ENCODE results near the gene TRIAP1.

TRIAP1 gene

GRCh38 chr12:120470150-120470784 lies 24.1 kb upstream of the TRIAP1 start:
- Histone ChIP-seq H3K27me3 (replicated peaks) (no peaks in the 10 kb centered on the region), H3K27ac (peak overlapping the region; percentile 76), H3K4me3 (ENCODE audit: low read depth, low read length) (peak overlapping the region; percentile 91), H3K36me3 (replicated peaks) (peaks cover 18% of the 10 kb centered on the region)
- in situ Hi-C loops (cut with HindIII; ENCODE audit: low pct_ligation_motif_present, low sequenced_read_pairs) = no loop called here
- TF ChIP-seq CTCF (IDR thresholded peaks at IDR 0.05; ENCODE audit: low read depth, low read length, missing control alignments) = no peak
- DNase-seq = no peak

DNA sequence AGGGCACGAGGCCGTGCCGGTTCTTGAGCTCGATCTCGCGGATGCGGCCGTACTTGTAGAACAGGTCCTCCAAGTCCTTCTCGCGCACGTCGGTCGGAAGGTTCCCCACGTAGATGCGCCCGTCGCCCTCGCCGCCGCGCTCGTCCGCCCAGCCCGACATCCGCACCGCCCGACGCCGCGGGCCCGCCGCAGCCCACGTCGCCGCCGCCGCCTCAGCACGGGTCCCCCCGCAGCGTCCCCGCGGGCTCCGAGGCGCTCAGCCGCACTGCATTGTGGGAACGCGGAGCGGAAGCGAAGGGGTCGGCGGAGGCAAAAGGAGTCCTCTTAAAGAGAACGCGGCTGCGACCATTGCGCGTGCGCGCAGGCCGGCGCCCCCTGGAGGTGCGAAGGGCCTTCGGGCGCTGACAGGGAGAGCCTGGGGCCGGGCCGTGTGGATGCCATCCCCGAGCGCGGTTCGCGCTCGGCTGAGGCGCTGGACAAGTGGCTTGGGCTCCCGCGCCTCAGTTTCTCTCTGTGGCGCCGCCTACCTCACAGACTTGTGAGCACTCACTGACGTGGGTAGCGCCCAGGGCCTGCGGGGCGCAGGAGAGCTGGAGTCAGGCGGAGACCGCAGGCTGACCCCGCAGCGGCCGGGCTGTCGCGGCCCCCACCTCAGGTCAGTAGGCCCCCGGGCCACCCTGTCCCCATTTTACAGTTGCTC lies 23.4 kb upstream of the TRIAP1 start, which contains the start of gene SRSF9:
Gene SRSF9, minus strand, starts transcription at position 299 of the 700 bp plus-strand sequence. Its CDS starts 139 bp downstream, at position 160.
- in situ Hi-C loops (cut with HindIII; ENCODE audit: low pct_ligation_motif_present, low sequenced_read_pairs) = no loop called here
- peak; percentile 86 for TF ChIP-seq CTCF (IDR thresholded peaks at IDR 0.05; ENCODE audit: low read depth, low read length, missing control alignments)
- peak; percentile 90 for DNase-seq
- Histone ChIP-seq H3K27me3 (replicated peaks) (no peaks in the 10 kb centered on the region), H3K36me3 (replicated peaks) (peaks cover 25% of the 10 kb centered on the region), H3K27ac (peak within 1 kb of the TSS; percentile 76), H3K4me3 (ENCODE audit: low read depth, low read length) (peak within 1 kb of the TSS; percentile 91)

DNA sequence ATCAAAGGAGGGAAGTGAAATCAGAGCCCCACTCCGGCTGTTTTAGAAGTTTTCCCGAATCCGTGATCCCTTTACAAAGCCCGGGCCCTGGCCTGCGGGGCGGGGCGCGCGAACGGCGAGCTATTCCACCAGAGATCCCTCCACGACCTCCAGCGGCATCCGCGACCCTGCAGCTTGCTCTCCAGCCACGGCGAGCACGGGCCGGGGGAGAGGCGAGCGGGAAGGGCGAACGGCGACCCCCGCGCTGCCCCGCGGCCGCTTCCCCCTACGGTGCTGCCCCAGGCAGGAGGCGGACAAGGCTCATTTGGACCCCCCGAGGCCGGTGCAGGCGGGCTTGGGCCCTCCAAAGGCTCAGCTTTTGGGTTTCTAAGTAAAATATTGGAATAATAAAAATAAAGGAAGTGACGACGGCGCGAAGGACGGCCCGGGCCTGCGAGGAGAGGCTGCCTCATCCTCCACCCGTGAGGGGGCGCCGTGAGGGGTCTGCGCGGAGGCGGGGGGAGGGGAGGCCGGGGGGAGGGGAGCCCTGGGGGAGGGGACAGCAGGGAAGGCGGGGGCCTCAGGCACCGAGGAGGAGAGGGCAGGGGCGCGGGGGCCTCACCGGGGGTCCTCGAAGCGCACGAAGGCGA lies 22.8 kb upstream of the TRIAP1 start:
- DNase-seq = peak; percentile 10
- H3K4me3 ChIP-seq (ENCODE audit: low read depth, low read length) = peak overlapping the region; percentile 91
- TF ChIP-seq CTCF (IDR thresholded peaks at IDR 0.05; ENCODE audit: low read depth, low read length, missing control alignments) = no peak
- peak overlapping the region; percentile 76 for H3K27ac ChIP-seq
- in situ Hi-C loops (cut with HindIII; ENCODE audit: low pct_ligation_motif_present, low sequenced_read_pairs) = no loop called here
- H3K36me3 ChIP-seq (replicated peaks) = peaks cover 31% of the 10 kb centered on the region
- H3K27me3 ChIP-seq (replicated peaks) = no peaks in the 10 kb centered on the region

DNA sequence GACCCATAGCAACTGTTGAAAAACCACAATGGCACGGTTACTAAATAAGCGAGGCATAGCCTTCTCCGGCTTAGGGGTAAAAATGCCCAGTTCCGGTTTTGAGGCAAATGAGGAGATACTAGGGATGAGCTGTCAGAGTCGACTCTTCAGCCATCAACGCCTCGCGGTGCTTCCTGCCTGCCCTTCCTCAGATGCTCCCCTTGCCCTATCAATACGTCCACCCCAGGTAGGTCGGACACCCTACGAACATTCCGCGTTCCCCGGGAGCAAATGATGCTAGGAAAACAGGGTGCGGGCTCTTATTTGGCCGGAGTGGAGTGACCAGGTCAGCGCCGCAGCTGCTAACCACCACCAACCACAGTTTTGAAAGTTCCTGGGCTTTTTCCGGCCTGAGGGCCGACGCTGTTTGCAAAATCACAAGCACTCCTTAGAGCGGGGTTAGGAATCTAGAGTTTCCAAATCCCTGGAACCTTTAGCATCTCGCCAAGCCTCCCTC lies 22.2 kb upstream of the TRIAP1 start:
- peak; percentile 27 for DNase-seq
- Histone ChIP-seq H3K36me3 (replicated peaks) (peaks cover 37% of the 10 kb centered on the region), H3K4me3 (ENCODE audit: low read depth, low read length) (peak overlapping the region; percentile 91), H3K27ac (peak overlapping the region; percentile 76), H3K27me3 (replicated peaks) (no peaks in the 10 kb centered on the region)
- TF ChIP-seq CTCF (IDR thresholded peaks at IDR 0.05; ENCODE audit: low read depth, low read length, missing control alignments) = no peak
- in situ Hi-C loops (cut with HindIII; ENCODE audit: low pct_ligation_motif_present, low sequenced_read_pairs) = no loop called here

GRCh38 chr12:120467439-120467838 lies 21.3 kb upstream of the TRIAP1 start:
- Histone ChIP-seq H3K4me3 (ENCODE audit: low read depth, low read length) (no peak overlapping the region), H3K27ac (no peak overlapping the region), H3K36me3 (replicated peaks) (peaks cover 46% of the 10 kb centered on the region), H3K27me3 (replicated peaks) (no peaks in the 10 kb centered on the region)
- no peak for DNase-seq
- TF ChIP-seq CTCF (IDR thresholded peaks at IDR 0.05; ENCODE audit: low read depth, low read length, missing control alignments) = no peak
- in situ Hi-C loops (cut with HindIII; ENCODE audit: low pct_ligation_motif_present, low sequenced_read_pairs) = no loop called here

Data from brain microvascular endothelial cell (primary cell).